ENCODE data around the gene BATF.

BATF gene

GRCh38 chr14:75511201-75511600 is 11.1 kb upstream of the BATF start:
- Histone ChIP-seq H3K9ac (ENCODE audit: insufficient read length) (no peak overlapping the region), H3K27ac (no peak overlapping the region), H3K9me3 (ENCODE audit: low read depth, low read length) (no peaks in the 10 kb centered on the region), H3K36me3 (ENCODE audit: insufficient read depth, low read length) (no peaks in the 10 kb centered on the region), H3K4me3 (no peak overlapping the region)
- no peak for DNase-seq (ENCODE audit: low read depth, low spot score)
- no peak for TF ChIP-seq EZH2 (IDR thresholded peaks at IDR 0.05)
- TF ChIP-seq POLR2AphosphoS5 (IDR thresholded peaks at IDR 0.05; ENCODE audit: borderline replicate concordance, low read depth, low read length) = no peak
- TF ChIP-seq FOXP2 (optimal IDR thresholded peaks at IDR 0.05; ENCODE audit: control extremely low read depth, extremely low read length, insufficient read depth) = no peak

DNA sequence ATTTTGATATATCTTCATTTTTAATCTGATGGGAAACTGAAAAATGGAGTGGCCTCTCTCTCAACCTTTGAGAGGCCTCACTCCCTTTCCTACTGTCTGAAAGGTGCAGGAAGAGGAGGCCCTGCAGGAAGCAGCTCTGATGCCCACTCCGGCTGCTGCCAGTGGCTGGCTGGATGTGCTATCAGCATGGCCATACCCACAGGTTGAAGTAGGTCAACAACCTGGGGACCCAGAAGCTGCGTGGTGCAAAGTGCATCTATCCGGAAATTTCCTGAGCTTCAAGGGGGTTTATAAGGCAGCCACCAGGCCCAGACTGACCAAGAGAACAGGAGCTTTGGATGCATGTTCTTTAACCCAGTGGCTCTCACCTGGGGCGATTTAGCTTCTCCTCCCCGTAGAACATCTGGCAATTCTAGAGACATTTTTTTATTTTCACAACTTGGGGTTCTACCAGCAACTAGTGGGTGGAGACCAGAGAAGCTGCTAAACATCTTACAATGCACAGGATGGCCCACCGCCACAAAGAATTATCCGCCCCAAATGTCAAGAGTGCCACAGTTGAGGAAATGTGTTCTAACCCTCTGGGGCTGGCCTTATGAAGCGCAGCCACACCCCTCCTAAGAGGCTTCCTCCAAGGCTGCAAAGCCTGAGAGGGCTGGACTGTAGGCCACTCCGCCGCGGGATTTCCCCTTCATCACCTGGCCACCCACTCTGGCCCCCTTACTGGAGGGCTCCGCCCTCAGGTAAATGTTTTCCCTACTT is 8.2 kb upstream of the BATF start:
- no peak overlapping the region for H3K9ac ChIP-seq (ENCODE audit: insufficient read length)
- no peak overlapping the region for H3K27ac ChIP-seq
- no peak overlapping the region for H3K4me3 ChIP-seq

DNA sequence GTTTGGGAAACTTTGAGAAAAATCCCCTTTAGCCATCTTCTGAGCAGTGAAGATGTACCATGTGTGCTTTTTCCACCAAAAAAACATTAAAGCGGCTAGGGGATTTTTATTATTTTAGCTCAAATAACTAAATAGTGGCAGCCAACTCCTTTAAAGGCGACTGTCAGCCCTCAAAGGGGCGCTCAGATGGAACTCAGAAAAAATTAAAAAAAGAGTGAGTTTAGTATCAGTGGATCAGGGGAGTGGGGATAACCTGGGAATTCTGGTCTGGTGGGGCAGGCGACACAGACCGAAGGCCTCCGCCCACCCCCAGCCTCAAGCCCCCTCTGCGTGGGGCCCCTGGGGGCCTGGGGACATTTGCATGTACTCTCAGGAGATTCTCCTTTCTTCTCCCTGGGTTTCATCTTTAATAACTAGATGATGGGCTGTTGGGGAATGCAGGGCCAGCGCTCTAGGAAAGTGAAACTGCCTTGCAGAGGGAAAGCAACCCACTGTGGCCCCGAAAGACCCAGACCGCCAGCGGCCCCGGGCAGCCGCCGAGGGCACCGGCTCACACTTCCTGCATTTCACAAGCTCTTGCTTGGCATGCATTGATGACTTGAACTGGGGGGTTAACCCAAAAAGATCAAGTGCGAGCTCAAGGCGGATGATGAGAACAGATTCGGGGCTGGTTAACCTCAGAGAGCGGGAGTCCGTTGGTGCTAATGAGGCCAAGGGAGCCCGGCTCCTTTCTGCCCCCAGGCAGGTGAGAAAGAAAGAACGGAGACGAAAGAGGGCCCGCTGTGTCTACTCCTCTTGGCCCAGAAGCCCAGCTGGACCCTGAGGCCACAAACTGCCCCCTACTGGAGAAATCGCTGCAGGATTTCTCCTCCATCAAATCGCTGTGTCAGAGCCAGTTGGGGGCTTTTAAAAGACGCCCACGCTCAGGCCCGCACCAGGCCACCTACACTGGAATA is 7.3 kb upstream of the BATF start:
- Histone ChIP-seq H3K4me3 (no peak overlapping the region), H3K9me3 (ENCODE audit: low read depth, low read length) (no peaks in the 10 kb centered on the region), H3K36me3 (ENCODE audit: insufficient read depth, low read length) (no peaks in the 10 kb centered on the region), H3K27ac (no peak overlapping the region), H3K9ac (ENCODE audit: insufficient read length) (no peak overlapping the region)
- TF ChIP-seq EZH2 (IDR thresholded peaks at IDR 0.05) (no peak), POLR2AphosphoS5 (IDR thresholded peaks at IDR 0.05; ENCODE audit: borderline replicate concordance, low read depth, low read length) (no peak), FOXP2 (optimal IDR thresholded peaks at IDR 0.05; ENCODE audit: control extremely low read depth, extremely low read length, insufficient read depth) (no peak)
- no peak for DNase-seq (ENCODE audit: low read depth, low spot score)

More for the DNA sequence above, 8.2 kb upstream of the BATF start:
- no peaks in the 10 kb centered on the region for H3K36me3 ChIP-seq (ENCODE audit: insufficient read depth, low read length)
- no peak for TF ChIP-seq FOXP2 (optimal IDR thresholded peaks at IDR 0.05; ENCODE audit: control extremely low read depth, extremely low read length, insufficient read depth)
- TF ChIP-seq POLR2AphosphoS5 (IDR thresholded peaks at IDR 0.05; ENCODE audit: borderline replicate concordance, low read depth, low read length) = no peak
- no peak for TF ChIP-seq EZH2 (IDR thresholded peaks at IDR 0.05)
- no peak for DNase-seq (ENCODE audit: low read depth, low spot score)
- H3K9me3 ChIP-seq (ENCODE audit: low read depth, low read length) = no peaks in the 10 kb centered on the region

DNA sequence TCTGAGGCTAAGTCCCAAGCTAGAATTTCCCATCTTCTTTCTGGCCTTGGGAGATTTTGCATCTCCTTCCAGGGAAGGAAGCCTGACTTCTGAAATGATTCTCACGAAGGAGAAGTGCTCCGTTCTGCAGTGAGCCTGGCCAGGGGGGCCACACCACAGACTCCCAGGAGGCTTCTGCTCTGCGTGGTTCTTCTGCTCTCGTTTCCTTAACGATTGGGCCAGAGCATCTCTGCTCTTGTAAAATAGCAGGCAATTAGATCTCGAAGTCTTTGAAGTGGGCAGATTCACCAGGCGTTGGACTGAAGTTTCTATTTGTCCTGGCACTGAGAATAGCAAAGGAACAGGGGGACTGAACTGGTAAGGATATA is 6.7 kb upstream of the BATF start:
- Histone ChIP-seq H3K9me3 (ENCODE audit: low read depth, low read length) (no peaks in the 10 kb centered on the region), H3K4me3 (no peak overlapping the region), H3K36me3 (ENCODE audit: insufficient read depth, low read length) (no peaks in the 10 kb centered on the region), H3K27ac (no peak overlapping the region), H3K9ac (ENCODE audit: insufficient read length) (no peak overlapping the region)
- TF ChIP-seq POLR2AphosphoS5 (IDR thresholded peaks at IDR 0.05; ENCODE audit: borderline replicate concordance, low read depth, low read length) = no peak
- TF ChIP-seq FOXP2 (optimal IDR thresholded peaks at IDR 0.05; ENCODE audit: control extremely low read depth, extremely low read length, insufficient read depth) = no peak
- TF ChIP-seq EZH2 (IDR thresholded peaks at IDR 0.05) = no peak
- no peak for DNase-seq (ENCODE audit: low read depth, low spot score)

GRCh38 chr14:75518625-75519024 is 3.6 kb upstream of the BATF start:
- H3K9ac ChIP-seq (ENCODE audit: insufficient read length) = no peak overlapping the region
- no peak overlapping the region for H3K4me3 ChIP-seq
- H3K9me3 ChIP-seq (ENCODE audit: low read depth, low read length) = no peaks in the 10 kb centered on the region
- no peak for DNase-seq (ENCODE audit: low read depth, low spot score)
- H3K36me3 ChIP-seq (ENCODE audit: insufficient read depth, low read length) = no peaks in the 10 kb centered on the region
- H3K27ac ChIP-seq = no peak overlapping the region
- TF ChIP-seq POLR2AphosphoS5 (IDR thresholded peaks at IDR 0.05; ENCODE audit: borderline replicate concordance, low read depth, low read length) = no peak
- TF ChIP-seq FOXP2 (optimal IDR thresholded peaks at IDR 0.05; ENCODE audit: control extremely low read depth, extremely low read length, insufficient read depth) = no peak
- no peak for TF ChIP-seq EZH2 (IDR thresholded peaks at IDR 0.05)

DNA sequence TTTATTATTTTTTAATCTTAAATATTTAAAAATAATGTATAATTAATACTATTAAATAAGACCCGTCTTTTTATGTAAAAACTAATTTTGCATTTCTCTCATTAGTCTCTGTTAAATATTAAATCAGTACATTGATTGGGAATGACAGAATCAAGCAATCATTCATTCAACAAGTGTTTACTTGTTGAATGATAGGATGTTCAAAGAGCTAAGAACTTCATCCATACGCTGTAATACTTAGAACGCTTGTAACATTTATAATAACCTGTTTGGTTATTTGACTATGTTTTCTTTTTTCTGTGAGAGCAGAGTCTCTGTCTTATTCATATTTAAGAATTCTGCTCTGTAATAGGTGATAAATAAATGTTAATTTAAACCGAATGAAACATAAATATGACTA is 2.9 kb upstream of the BATF start:
- Histone ChIP-seq H3K9ac (ENCODE audit: insufficient read length) (no peak overlapping the region), H3K27ac (no peak overlapping the region), H3K9me3 (ENCODE audit: low read depth, low read length) (no peaks in the 10 kb centered on the region), H3K4me3 (no peak overlapping the region), H3K36me3 (ENCODE audit: insufficient read depth, low read length) (no peaks in the 10 kb centered on the region)
- DNase-seq (ENCODE audit: low read depth, low spot score) = no peak
- TF ChIP-seq POLR2AphosphoS5 (IDR thresholded peaks at IDR 0.05; ENCODE audit: borderline replicate concordance, low read depth, low read length) = no peak

DNA sequence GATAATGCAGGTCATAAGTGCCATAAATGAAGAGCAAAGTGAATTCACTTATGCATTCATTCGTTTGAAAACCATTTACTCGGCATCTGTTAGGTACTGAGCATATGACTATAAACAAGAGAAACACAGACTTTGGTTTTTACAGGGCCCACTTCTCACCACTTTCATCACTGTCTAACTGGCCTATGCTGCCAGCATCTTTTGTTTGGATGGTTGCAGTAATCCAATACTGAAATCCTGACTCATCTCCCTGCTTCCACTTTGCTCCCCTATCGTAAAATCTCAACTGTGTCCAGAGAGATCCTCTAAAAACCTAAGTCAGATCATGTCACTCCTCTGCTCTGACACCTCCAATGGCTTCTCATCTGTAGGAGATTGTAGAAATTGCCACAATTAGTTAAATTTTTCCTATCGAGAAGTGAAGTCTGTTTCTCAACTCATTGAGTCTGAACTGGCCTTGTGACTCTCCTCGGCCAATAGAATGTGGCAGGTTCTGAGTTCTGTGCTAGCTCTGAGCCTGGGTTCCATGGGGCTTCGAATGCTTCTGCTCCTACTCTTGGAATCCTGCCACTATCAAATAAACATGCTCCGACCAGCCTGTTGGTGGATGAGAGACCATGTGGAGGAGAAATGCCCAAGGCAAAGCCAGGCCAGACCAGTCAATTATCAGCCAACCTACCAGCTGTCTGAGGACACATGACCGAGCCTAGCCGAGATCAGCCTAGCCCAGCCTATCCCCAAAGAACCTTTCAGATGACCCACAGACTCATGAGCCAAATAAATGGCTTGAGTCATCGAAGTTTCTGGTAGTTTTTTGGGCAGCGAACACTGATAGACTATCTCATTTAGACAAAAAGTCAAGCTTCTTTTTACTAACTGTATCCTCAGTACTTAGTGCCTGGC is 2.2 kb upstream of the BATF start:
- H3K4me3 ChIP-seq = no peak overlapping the region
- no peak for DNase-seq (ENCODE audit: low read depth, low spot score)
- no peak overlapping the region for H3K9ac ChIP-seq (ENCODE audit: insufficient read length)
- no peaks in the 10 kb centered on the region for H3K9me3 ChIP-seq (ENCODE audit: low read depth, low read length)
- no peak overlapping the region for H3K27ac ChIP-seq
- no peaks in the 10 kb centered on the region for H3K36me3 ChIP-seq (ENCODE audit: insufficient read depth, low read length)
- TF ChIP-seq FOXP2 (optimal IDR thresholded peaks at IDR 0.05; ENCODE audit: control extremely low read depth, extremely low read length, insufficient read depth) (no peak), EZH2 (IDR thresholded peaks at IDR 0.05) (no peak), POLR2AphosphoS5 (IDR thresholded peaks at IDR 0.05; ENCODE audit: borderline replicate concordance, low read depth, low read length) (no peak)

DNA sequence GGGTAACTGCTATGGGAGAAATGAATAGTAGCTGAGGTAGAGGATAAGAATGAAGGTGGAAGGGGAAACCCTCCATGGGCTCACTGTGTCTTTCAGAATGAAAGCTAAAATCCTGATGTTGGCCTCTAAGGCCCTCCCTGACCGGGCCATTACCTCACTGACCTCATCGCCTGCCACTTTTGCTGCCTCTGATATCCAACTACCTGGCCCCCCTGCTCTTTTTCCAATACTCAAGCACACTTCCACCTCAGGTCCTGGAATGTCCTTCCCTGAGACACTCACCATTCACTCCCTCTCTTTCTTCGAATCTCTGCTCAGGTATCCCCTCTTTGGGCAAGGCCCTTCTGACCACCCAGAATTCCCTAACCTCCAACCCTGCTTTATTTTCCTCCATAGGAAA is 1.4 kb upstream of the BATF start:
- TF ChIP-seq FOXP2 (optimal IDR thresholded peaks at IDR 0.05; ENCODE audit: control extremely low read depth, extremely low read length, insufficient read depth) (no peak), POLR2AphosphoS5 (IDR thresholded peaks at IDR 0.05; ENCODE audit: borderline replicate concordance, low read depth, low read length) (no peak), EZH2 (IDR thresholded peaks at IDR 0.05) (no peak)
- Histone ChIP-seq H3K9me3 (ENCODE audit: low read depth, low read length) (no peaks in the 10 kb centered on the region), H3K4me3 (no peak overlapping the region), H3K27ac (no peak overlapping the region), H3K9ac (ENCODE audit: insufficient read length) (no peak overlapping the region), H3K36me3 (ENCODE audit: insufficient read depth, low read length) (no peaks in the 10 kb centered on the region)
- DNase-seq (ENCODE audit: low read depth, low spot score) = no peak

Data from SK-N-MC (cell line).